Neutrophil (primary cell): ENCODE results near the gene RFPL1.
A peak's percentile ranks its signal among the peaks of the same experiment; 100 is the strongest.
"Not testable (repeated sequence)": the region's sequence is repeated elsewhere in the genome, so short reads cannot be mapped to it uniquely, and the experiment has no call there.

Experiments
- H3K27ac ChIP-seq: fragments of 200-600 bp; sonication (generic); 2 replicates; pipeline ENCODE4 v1.5.1; 2016; ENCODE audit warnings: mild to moderate bottlenecking, moderate library complexity
- H3K27me3 ChIP-seq: fragments of 200-600 bp; sonication (generic); 2 replicates; pipeline ENCODE4 v1.6.0; 2016; ENCODE audit warnings: mild to moderate bottlenecking
- H3K36me3 ChIP-seq: fragments of 200-600 bp; sonication (generic); 2 replicates; pipeline ENCODE4 v1.5.1; 2017
- H3K4me1 ChIP-seq, 2 experiments: fragments of 200-600 bp in 1 of 2; sonication (generic) in 1 of 2; 1 replicate in 1 of 2; 2 replicates in 1 of 2; pipeline versions ENCODE4 v1.5.1 to v1.6.1; 2013 to 2016; ENCODE audit warnings: low read depth in 1 of 2, low read length in 1 of 2, mild to moderate bottlenecking in 1 of 2, moderate library complexity in 1 of 2; ENCODE audit not compliant: control insufficient read depth in 1 of 2, insufficient read depth in 1 of 2
- H3K4me3 ChIP-seq, 2 experiments: fragments of 200-600 bp in 1 of 2; sonication (generic) in 1 of 2; 1 replicate in 1 of 2; 2 replicates in 1 of 2; pipeline ENCODE4 v1.5.1; 2013 to 2016; ENCODE audit warnings: low read depth in 1 of 2, low read length in 1 of 2, mild to moderate bottlenecking in 1 of 2, moderate library complexity in 1 of 2
- H3K9me3 ChIP-seq: fragments of 200-600 bp; sonication (generic); 2 replicates; pipeline ENCODE4 v1.5.1; 2016
- CTCF ChIP-seq: fragments of 200-600 bp; sonication (generic); IDR thresholded peaks from 2 replicates; pipeline ENCODE4 v1.5.1; 2016; ENCODE audit warnings: antibody characterized with exemption

RFPL1 gene

GRCh38 chr22:29438283-29438682, at the start of gene RFPL1:
Gene RFPL1 (plus strand): TSS chr22:29438583.
- not testable (repeated sequence) for H3K4me3 ChIP-seq, H3K9me3 ChIP-seq, H3K4me1 ChIP-seq, H3K36me3 ChIP-seq, H3K27ac ChIP-seq
- H3K27me3 ChIP-seq, result peaks cover 26% of the 10 kb centered on the region

- TF ChIP-seq CTCF, result no peak
- H3K36me3 ChIP-seq, result no peaks in the 10 kb centered on the region
- peaks cover 14 to 26% of the 10 kb centered on the region in 2 experiments for H3K4me1 ChIP-seq
- H3K4me3 ChIP-seq, result peak overlapping the region; percentile 74 to 84
- H3K9me3 ChIP-seq, result no peaks in the 10 kb centered on the region
- H3K27me3 ChIP-seq, result no peaks in the 10 kb centered on the region
- H3K27ac ChIP-seq, result peak overlapping the region; percentile 85
Observed at GRCh38 chr22:29388759-29389090, 49.7 kb upstream of the RFPL1 start.

GRCh38 chr22:29390270-29390669, 48.1 kb upstream of the RFPL1 start:
- Histone ChIP-seq H3K27me3 (no peaks in the 10 kb centered on the region), H3K9me3 (no peaks in the 10 kb centered on the region), H3K4me1 (peaks cover 14 to 26% of the 10 kb centered on the region in 2 experiments), H3K4me3 (no peak overlapping the region), H3K36me3 (no peaks in the 10 kb centered on the region), H3K27ac (no peak overlapping the region)
- TF ChIP-seq CTCF, result no peak

GRCh38 chr22:29391546-29391945, 46.8 kb upstream of the RFPL1 start:
- no peak for TF ChIP-seq CTCF
- Histone ChIP-seq H3K27me3 (no peaks in the 10 kb centered on the region), H3K4me1 (peaks cover 14 to 18% of the 10 kb centered on the region in 2 experiments), H3K27ac (no peak overlapping the region), H3K36me3 (no peaks in the 10 kb centered on the region), H3K4me3 (no peak overlapping the region), H3K9me3 (no peaks in the 10 kb centered on the region)

- TF ChIP-seq CTCF, result no peak
- no peaks in the 10 kb centered on the region for H3K27me3 ChIP-seq
- no peaks in the 10 kb centered on the region for H3K36me3 ChIP-seq
- H3K27ac ChIP-seq, result no peak overlapping the region
- peaks cover 6 to 10% of the 10 kb centered on the region in 2 experiments for H3K4me1 ChIP-seq
- no peak overlapping the region for H3K4me3 ChIP-seq
- H3K9me3 ChIP-seq, result no peaks in the 10 kb centered on the region
Observed at GRCh38 chr22:29393019-29393608, 45.3 kb upstream of the RFPL1 start.

GRCh38 chr22:29394931-29395581, 43.3 kb upstream of the RFPL1 start:
- TF ChIP-seq CTCF, result peak; percentile 46
- Histone ChIP-seq H3K4me3 (no peak overlapping the region), H3K36me3 (no peaks in the 10 kb centered on the region)

More at GRCh38 chr22:29394931-29395581, 43.3 kb upstream of the RFPL1 start:
- H3K9me3 ChIP-seq, result no peaks in the 10 kb centered on the region
- H3K27ac ChIP-seq, result no peak overlapping the region
- no peaks in the 10 kb centered on the region for H3K4me1 ChIP-seq
- H3K27me3 ChIP-seq, result no peaks in the 10 kb centered on the region
